ENCODE results near the gene XKR8. TPM values are rescaled to one million over a fixed set of nuclear protein-coding genes. Genes with fewer than 3 reads are reported as not detected.

Gene XKR8
- total RNA-seq, 4 donors from 2014 or later: 3.7 to 8.9 (median 5.1) TPM

DNA sequence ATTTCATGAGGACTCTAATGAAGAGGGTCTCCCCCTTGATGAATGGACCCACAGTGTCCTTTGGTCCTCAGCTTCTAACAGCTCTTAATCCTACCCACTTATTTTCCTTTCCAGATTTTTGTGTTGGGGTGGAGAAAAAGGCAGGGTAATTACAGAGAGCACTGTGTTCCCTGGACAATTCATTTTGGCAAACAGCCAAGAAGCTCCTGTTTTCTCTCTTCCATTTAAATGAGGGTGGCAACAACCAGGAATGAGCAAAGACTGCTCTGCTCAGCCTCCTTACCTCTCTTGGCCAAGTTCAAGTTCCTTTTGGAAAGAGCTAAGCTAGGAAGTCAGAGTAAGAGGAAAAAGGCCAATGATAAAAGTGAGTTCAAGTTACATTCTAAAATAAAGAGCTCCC lies 11.9 kb downstream of the XKR8 start:
- peak overlapping the region in 2 of 4 donors; percentile 49 to 50 for H3K27ac ChIP-seq
- no peaks in the 10 kb centered on the region for H3K27me3 ChIP-seq
- ATAC-seq: peak; percentile 35
- no peak overlapping the region for H3K4me3 ChIP-seq
- TF ChIP-seq POLR2A (IDR thresholded peaks at IDR 0.05): no peak
- no peak for TF ChIP-seq POLR2AphosphoS5 (IDR thresholded peaks at IDR 0.05)
- no peak for TF ChIP-seq EP300 (IDR thresholded peaks at IDR 0.05)
- TF ChIP-seq, protein P1, sequence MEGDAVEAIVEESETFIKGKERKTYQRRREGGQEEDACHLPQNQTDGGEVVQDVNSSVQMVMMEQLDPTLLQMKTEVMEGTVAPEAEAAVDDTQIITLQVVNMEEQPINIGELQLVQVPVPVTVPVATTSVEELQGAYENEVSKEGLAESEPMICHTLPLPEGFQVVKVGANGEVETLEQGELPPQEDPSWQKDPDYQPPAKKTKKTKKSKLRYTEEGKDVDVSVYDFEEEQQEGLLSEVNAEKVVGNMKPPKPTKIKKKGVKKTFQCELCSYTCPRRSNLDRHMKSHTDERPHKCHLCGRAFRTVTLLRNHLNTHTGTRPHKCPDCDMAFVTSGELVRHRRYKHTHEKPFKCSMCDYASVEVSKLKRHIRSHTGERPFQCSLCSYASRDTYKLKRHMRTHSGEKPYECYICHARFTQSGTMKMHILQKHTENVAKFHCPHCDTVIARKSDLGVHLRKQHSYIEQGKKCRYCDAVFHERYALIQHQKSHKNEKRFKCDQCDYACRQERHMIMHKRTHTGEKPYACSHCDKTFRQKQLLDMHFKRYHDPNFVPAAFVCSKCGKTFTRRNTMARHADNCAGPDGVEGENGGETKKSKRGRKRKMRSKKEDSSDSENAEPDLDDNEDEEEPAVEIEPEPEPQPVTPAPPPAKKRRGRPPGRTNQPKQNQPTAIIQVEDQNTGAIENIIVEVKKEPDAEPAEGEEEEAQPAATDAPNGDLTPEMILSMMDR (IDR thresholded peaks at IDR 0.05): no peak
- H3K36me3 ChIP-seq: peaks cover 0 to 54% of the 10 kb centered on the region in 2 donors
- H3K9me3 ChIP-seq: no peaks in the 10 kb centered on the region
- H3K4me1 ChIP-seq: peaks cover 0 to 16% (median 11%) of the 10 kb centered on the region in 3 donors

DNA sequence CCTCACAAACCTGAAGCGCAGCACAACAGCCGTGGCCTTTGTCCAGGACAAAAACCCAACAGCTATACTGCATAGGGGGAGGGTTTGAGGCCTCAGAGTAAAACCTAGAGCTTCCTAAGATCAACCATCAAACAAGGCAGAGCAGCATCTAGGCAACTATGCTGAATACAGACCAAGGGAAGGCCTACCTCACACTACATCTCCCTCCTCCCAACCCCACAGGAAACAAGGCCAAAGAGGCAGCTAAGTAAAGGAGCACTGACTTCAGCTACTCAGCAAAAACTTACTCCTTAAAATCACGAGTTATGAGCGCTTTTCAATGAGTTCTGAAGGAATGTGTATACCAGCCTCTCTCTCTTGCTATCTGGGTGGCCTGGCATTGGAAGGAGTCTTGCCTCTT lies 12.4 kb downstream of the XKR8 start:
- Histone ChIP-seq H3K36me3 (peaks cover 0 to 54% of the 10 kb centered on the region in 2 donors), H3K27ac (peak overlapping the region in 2 of 4 donors; percentile 49 to 50), H3K27me3 (no peaks in the 10 kb centered on the region), H3K4me1 (peaks cover 0 to 16% (median 11%) of the 10 kb centered on the region in 3 donors), H3K4me3 (no peak overlapping the region), H3K9me3 (no peaks in the 10 kb centered on the region)
- no peak for TF ChIP-seq POLR2AphosphoS5 (IDR thresholded peaks at IDR 0.05)
- no peak for TF ChIP-seq EP300 (IDR thresholded peaks at IDR 0.05)
- TF ChIP-seq POLR2A (IDR thresholded peaks at IDR 0.05): no peak
- TF ChIP-seq, protein P1 (IDR thresholded peaks at IDR 0.05): no peak
- ATAC-seq: no peak
- WGBS, 2 donors (ENCODE audit: low coverage in 1 of 2): 72 to 80% methylated on average over 2 to 4 of the region's 4 CpGs

DNA sequence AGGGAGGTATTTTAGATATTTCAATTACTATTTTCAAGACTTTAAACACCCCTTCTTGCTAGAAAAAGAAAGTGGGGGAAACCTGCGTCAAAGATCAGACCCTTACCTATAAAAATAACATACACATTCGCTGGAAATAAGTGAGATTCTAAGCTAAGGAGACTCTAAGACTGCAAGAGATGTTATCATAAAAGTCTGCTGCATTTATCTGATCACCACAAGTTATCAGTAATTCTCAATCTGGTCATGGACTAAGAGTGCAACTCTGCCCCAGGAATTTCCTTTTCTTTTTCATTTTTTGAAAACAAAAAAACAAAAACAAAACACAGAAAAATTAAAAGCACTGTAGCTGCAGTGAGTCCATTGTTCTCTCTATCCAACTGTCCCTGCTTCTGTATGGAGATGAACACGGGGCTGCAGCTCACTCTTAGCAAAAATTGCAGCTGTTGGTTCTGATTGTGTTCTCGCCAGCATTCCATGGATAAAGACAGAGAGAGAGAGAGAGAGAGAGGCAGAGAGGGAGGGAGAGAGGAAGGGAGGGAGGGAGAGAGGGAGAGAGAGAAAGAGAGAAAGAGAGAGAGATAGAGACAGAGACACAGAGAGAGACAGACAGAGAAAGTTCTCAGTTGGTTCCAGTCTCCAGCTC lies 14.1 kb downstream of the XKR8 start:
- no peaks in the 10 kb centered on the region for H3K27me3 ChIP-seq
- TF ChIP-seq POLR2AphosphoS5 (IDR thresholded peaks at IDR 0.05): no peak
- TF ChIP-seq, protein P1 (IDR thresholded peaks at IDR 0.05): no peak
- no peak for TF ChIP-seq EP300 (IDR thresholded peaks at IDR 0.05)
- no peak for TF ChIP-seq POLR2A (IDR thresholded peaks at IDR 0.05)
- no peaks in the 10 kb centered on the region for H3K9me3 ChIP-seq
- no peak overlapping the region for H3K27ac ChIP-seq
- H3K4me1 ChIP-seq: peaks cover 0 to 16% (median 11%) of the 10 kb centered on the region in 3 donors
- 77 to 85% methylated on average over 3 to 4 of the region's 4 CpGs for WGBS, 2 donors (ENCODE audit: low coverage in 1 of 2)
- H3K36me3 ChIP-seq: peaks cover 0 to 46% of the 10 kb centered on the region in 2 donors
- no peak overlapping the region for H3K4me3 ChIP-seq
- ATAC-seq: no peak

DNA sequence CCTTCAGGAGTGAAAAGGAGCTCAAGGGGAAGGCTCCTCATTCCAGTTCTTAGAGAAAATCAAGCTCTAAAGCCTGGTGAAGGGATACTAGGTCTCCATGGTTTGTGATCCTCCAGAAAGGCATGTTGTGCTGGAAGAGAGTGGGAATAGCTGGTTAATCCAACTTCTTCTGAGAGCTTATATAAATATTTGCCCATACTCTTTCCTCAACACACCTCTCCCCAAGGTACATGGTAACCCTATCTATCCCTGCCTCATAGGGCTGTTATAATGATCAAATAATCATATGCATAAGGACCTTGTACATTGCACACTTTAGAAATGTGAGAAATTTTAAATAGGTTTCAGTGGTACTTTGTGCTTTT lies 14.6 kb downstream of the XKR8 start:
- TF ChIP-seq POLR2A (IDR thresholded peaks at IDR 0.05): no peak
- TF ChIP-seq, protein P1 (IDR thresholded peaks at IDR 0.05): no peak
- TF ChIP-seq POLR2AphosphoS5 (IDR thresholded peaks at IDR 0.05): no peak
- no peak for TF ChIP-seq EP300 (IDR thresholded peaks at IDR 0.05)
- no peak overlapping the region for H3K27ac ChIP-seq
- no peak for ATAC-seq
- no peaks in the 10 kb centered on the region for H3K9me3 ChIP-seq
- no peak overlapping the region for H3K4me3 ChIP-seq
- peaks cover 0 to 18% (median 11%) of the 10 kb centered on the region in 3 donors for H3K4me1 ChIP-seq
- H3K36me3 ChIP-seq: peaks cover 0 to 46% of the 10 kb centered on the region in 2 donors
- no peaks in the 10 kb centered on the region for H3K27me3 ChIP-seq

DNA sequence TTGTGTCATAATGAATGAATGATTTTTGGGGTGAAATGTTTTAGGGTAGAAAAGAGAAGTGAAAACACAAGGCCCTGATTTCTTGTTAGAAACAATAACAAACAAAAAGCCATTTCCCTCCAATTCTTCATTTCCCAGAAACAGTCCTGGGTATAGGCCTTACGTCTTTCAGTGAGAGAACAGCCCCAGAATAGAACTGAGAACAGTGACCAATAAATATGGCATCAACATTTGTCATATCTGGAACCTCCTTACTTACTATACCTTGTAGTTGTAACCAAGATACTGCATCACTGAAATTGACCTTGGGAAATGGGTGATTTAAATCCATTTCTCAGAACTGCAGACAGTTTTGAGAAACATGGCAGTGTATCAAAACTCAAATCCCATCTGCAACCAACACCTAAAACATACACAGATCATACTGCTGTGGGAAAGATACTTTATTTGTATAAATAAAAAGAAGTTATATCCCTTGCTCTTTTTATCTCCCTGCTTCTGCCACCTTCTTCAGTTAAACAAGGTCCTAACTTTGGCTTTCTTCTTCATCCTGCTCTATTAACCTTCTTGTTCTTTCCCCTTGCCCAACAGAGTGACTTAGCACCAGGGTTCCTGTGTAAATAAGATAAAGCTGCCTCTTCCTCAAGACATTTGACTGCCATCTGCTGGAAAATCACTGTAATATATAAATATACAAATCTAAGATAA lies 19.5 kb downstream of the XKR8 start:
- H3K36me3 ChIP-seq: peaks cover 0 to 35% of the 10 kb centered on the region in 2 donors

More for the DNA sequence above, 19.5 kb downstream of the XKR8 start:
- TF ChIP-seq POLR2AphosphoS5 (IDR thresholded peaks at IDR 0.05) (peak; percentile 19), EP300 (IDR thresholded peaks at IDR 0.05) (no peak), POLR2A (IDR thresholded peaks at IDR 0.05) (no peak)
- TF ChIP-seq, protein P1 (IDR thresholded peaks at IDR 0.05): peak; percentile 25 to 61 (median 54)
- ATAC-seq: peak; percentile 67
- peak overlapping the region in 2 of 4 donors; percentile 23 to 53 for H3K27ac ChIP-seq
- H3K4me3 ChIP-seq: no peak overlapping the region
- WGBS, 2 donors (ENCODE audit: low coverage in 1 of 2): 25 to 45% methylated on average over 1 of the region's 1 CpG
- no peaks in the 10 kb centered on the region for H3K9me3 ChIP-seq
- no peaks in the 10 kb centered on the region for H3K27me3 ChIP-seq
- peaks cover 0 to 15% (median 0%) of the 10 kb centered on the region in 3 donors for H3K4me1 ChIP-seq

Measured in gastroesophageal sphincter (tissue), 4 donors.